Neuronal stem cell (in vitro differentiated cells): ENCODE results near the gene SETDB1. TPM values are rescaled to one million over a fixed set of nuclear protein-coding genes. Genes with fewer than 3 reads are reported as not detected.
"Not testable (repeated sequence)": the region's sequence is repeated elsewhere in the genome, so short reads cannot be mapped to it uniquely, and the experiment has no call there.

ENCODE experiments used
- DNase-seq: peaks from one replicate; pipeline ENCODE4 v3.0.0-alpha.2; 2013; ENCODE audit warnings: low spot score
- H2AFZ ChIP-seq: one replicate; pipeline ENCODE4 v1.6.1; 2013; ENCODE audit warnings: mild to moderate bottlenecking, low read length, inconsistent platforms
- H2AK5ac ChIP-seq: 2 replicates; pipeline ENCODE4 v1.6.1; 2013; ENCODE audit warnings: low read depth, mild to moderate bottlenecking, inconsistent platforms, low read length, moderate library complexity, mixed read lengths
- H2BK120ac ChIP-seq: 2 replicates; pipeline ENCODE4 v1.6.1; 2013; ENCODE audit warnings: low read depth, mild to moderate bottlenecking, inconsistent platforms, low read length, moderate library complexity, mixed read lengths
- H2BK12ac ChIP-seq: one replicate; pipeline ENCODE4 v1.6.1; 2013; ENCODE audit warnings: low read length, inconsistent platforms
- H2BK15ac ChIP-seq: 2 replicates; pipeline ENCODE4 v1.6.1; 2013; ENCODE audit warnings: mild to moderate bottlenecking, low read length, inconsistent platforms, mixed read lengths
- H2BK5ac ChIP-seq: one replicate; pipeline ENCODE4 v1.6.1; 2013; ENCODE audit warnings: inconsistent platforms, mild to moderate bottlenecking, low read length, moderate library complexity
- H3K14ac ChIP-seq: one replicate; pipeline ENCODE4 v1.6.1; 2013; ENCODE audit warnings: low read length, inconsistent platforms
- H3K18ac ChIP-seq: 2 replicates; pipeline ENCODE4 v1.6.1; 2013; ENCODE audit warnings: low read length, inconsistent platforms
- H3K23ac ChIP-seq: 2 replicates; pipeline ENCODE4 v1.6.1; 2013; ENCODE audit warnings: low read depth, mild to moderate bottlenecking, mixed read lengths, low read length, inconsistent platforms; ENCODE audit not compliant: poor library complexity
- H3K27ac ChIP-seq: replicated peaks from 3 replicates; pipeline ENCODE4 v1.5.1; 2013; ENCODE audit warnings: low read length, inconsistent platforms
- H3K27me3 ChIP-seq, 3 experiments: 2 replicates each; pipeline ENCODE4 v1.6.1; 2013; ENCODE audit warnings: low read length in 3 of 3, mild to moderate bottlenecking in 2 of 3, inconsistent platforms in 1 of 3, low read depth in 1 of 3, mixed read lengths in 1 of 3, moderate library complexity in 1 of 3; ENCODE audit not compliant: control insufficient read depth in 3 of 3, insufficient read depth in 3 of 3
- H3K36me3 ChIP-seq, 2 donors: replicated peaks in 1 of 2; 2 replicates each; pipeline ENCODE4 v1.6.1; 2013; ENCODE audit warnings: low read length in 2 of 2; ENCODE audit not compliant: control insufficient read depth in 2 of 2, insufficient read depth in 2 of 2
- H3K4ac ChIP-seq: 2 replicates; pipeline ENCODE4 v1.6.1; 2013; ENCODE audit warnings: inconsistent platforms, mild to moderate bottlenecking, low read length, moderate library complexity
- H3K4me1 ChIP-seq, 2 donors: 1 replicate in 1 of 2; 2 replicates in 1 of 2; pipeline ENCODE4 v1.6.1; 2013; ENCODE audit warnings: low read length in 2 of 2, low read depth in 1 of 2; ENCODE audit not compliant: control insufficient read depth in 2 of 2, insufficient read depth in 1 of 2
- H3K4me2 ChIP-seq: one replicate; pipeline ENCODE4 v1.6.1; 2013; ENCODE audit warnings: mild to moderate bottlenecking, low read length, inconsistent platforms; ENCODE audit not compliant: insufficient read depth, poor library complexity, severe bottlenecking
- H3K4me3 ChIP-seq, 2 donors: 2 replicates each; pipeline ENCODE4 v1.5.1; 2013; ENCODE audit warnings: low read length in 2 of 2, mild to moderate bottlenecking in 2 of 2, inconsistent platforms in 1 of 2, moderate library complexity in 1 of 2
- H3K79me1 ChIP-seq: one replicate; pipeline ENCODE4 v1.6.1; 2013; ENCODE audit warnings: low read depth, mild to moderate bottlenecking, inconsistent platforms, low read length, moderate library complexity
- H3K9ac ChIP-seq: one replicate; pipeline ENCODE4 v1.6.1; 2013; ENCODE audit warnings: mild to moderate bottlenecking, low read depth, low read length, inconsistent platforms; ENCODE audit not compliant: poor library complexity
- H3K9me3 ChIP-seq, 2 donors: replicated peaks in 1 of 2; 2 replicates each; pipeline versions ENCODE3 to v1.6.1; 2013; ENCODE audit warnings: low read length in 2 of 2, mild to moderate bottlenecking in 2 of 2, inconsistent platforms in 1 of 2, low read depth in 1 of 2, mixed read lengths in 1 of 2, moderate library complexity in 1 of 2; ENCODE audit not compliant: control insufficient read depth in 2 of 2, insufficient read depth in 1 of 2
- H4K8ac ChIP-seq: one replicate; pipeline ENCODE4 v1.6.1; 2013; ENCODE audit warnings: low read depth, mild to moderate bottlenecking, inconsistent platforms, low read length, moderate library complexity
- H4K91ac ChIP-seq: one replicate; pipeline ENCODE4 v1.6.1; 2013; ENCODE audit warnings: low read length, low read depth, mild to moderate bottlenecking, inconsistent platforms; ENCODE audit not compliant: poor library complexity
- WGBS, 2 donors: extraction: QIAGEN DNeasy Blood & Tissue Kit; methylation state at CpG; one replicate each; pipeline ENCODE4 v1.1.7; 2013; ENCODE audit warnings: missing lambda C conversion rate in 2 of 2, mixed read lengths in 1 of 2; ENCODE audit not compliant: insufficient read length in 2 of 2, insufficient replicate concordance in 1 of 2; ENCODE audit errors: extremely low coverage in 2 of 2; 5-methylcytosine and 5-hydroxymethylcytosine counted together
- polyA plus RNA-seq, 2 experiments: library from polyadenylated mRNA; stranded (reverse); fragments of 200-250 nt; gene quantifications; one replicate each; pipeline ENCODE4 v1.2.3, GENCODE V29; 2013

The SETDB1 gene
- 27.9 TPM for polyA plus RNA-seq (2013, experiment 1 of 2)
- 26.8 TPM for polyA plus RNA-seq (2013, experiment 2 of 2)

DNA sequence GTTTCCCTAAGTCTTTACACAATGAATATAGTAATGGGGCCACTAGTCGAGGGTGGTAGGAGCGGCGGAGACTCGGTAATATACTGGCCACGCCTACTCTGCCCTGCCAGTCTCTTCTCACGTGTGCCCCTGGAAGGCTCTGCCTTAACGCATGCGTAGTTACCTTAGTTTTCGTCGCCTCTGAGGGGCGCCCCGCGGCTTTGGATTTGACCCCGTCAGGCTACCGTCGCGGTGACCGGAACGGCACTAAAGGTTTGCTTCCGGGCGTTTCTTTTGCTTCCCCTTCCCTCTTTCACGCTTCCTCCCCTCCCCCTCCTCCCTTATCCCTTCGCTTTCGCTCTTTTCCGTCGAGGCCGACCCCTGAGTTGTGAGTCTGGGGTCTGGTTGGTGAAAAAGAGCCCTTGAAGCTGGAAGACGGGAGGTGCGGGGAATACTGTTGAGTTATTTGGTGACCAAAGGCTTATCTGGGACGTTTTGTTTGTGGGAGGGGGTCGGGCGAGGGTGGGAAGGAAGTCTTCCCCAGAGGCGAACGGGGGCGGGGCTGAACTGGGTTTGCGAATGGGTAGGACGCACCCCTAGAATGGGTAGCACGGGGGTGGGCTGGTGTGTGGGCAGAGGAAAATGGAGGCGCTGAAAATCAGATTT is at the start of gene SETDB1:
SETDB1 (plus strand) TSS at position 267 of the 645 bp plus-strand sequence. CDS start 1,352 bp downstream, outside the sequence.
- Histone ChIP-seq H2AFZ (peak within 1 kb of the TSS; percentile 97), H3K4me3 (peak within 1 kb of the TSS; percentile 83), H3K79me1 (no peaks in the 10 kb centered on the region), H3K18ac (peak within 1 kb of the TSS; percentile 94), H3K4ac (no peak within 1 kb of the TSS), H2BK5ac (peak within 1 kb of the TSS; percentile 22), H3K27me3 (no peaks in the 10 kb centered on the region), H2BK15ac (peak within 1 kb of the TSS; percentile 33), H2AK5ac (peak within 1 kb of the TSS; percentile 46), H3K4me1 (peaks cover 0 to 3% of the 10 kb centered on the region in 2 donors), H4K8ac (no peak within 1 kb of the TSS), H3K27ac (peak within 1 kb of the TSS; percentile 90), H4K91ac (no peak within 1 kb of the TSS), H2BK120ac (no peak within 1 kb of the TSS), H3K23ac (no peak within 1 kb of the TSS), H3K4me2 (peak within 1 kb of the TSS; percentile 54), H3K9me3 (peaks cover 0 to 13% of the 10 kb centered on the region in 2 donors), H3K36me3 (peaks cover 10 to 43% of the 10 kb centered on the region in 2 donors), H3K14ac (no peak within 1 kb of the TSS), H2BK12ac (no peak within 1 kb of the TSS), H3K9ac (peak within 1 kb of the TSS; percentile 70)
- no CpG with 5 or more reads among the region's 39 CpGs for WGBS, 2 donors
- DNase-seq = peak; percentile 89

DNA sequence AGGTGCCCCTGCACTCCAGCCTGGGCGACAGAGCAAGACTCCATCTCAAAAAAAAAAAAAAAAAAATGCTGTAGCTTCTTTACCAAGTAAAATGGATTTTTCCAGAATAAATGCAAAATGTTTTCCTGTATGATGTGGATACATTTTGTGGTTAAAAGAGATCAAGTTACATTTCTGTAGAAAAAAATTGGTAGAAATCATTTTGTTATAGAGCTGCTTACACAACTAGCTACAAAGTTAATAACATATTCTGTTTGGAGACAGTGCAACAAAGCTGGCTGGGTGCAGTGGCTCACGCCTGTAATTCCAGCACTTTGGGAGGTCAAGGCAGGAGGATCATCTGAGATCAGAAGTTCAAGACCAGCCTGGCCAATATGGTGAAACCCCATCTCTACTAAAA is 47.2 kb upstream of the SETDB1 start:
- H3K4me2 ChIP-seq, H3K18ac ChIP-seq, DNase-seq, H2AFZ ChIP-seq, H2BK120ac ChIP-seq, H2AK5ac ChIP-seq, H3K36me3 ChIP-seq, H2BK15ac ChIP-seq, H3K14ac ChIP-seq, H3K23ac ChIP-seq, H3K9me3 ChIP-seq, H3K4me3 ChIP-seq, H3K79me1 ChIP-seq, H3K27ac ChIP-seq, H3K27me3 ChIP-seq, H2BK12ac ChIP-seq, H3K4ac ChIP-seq, H3K4me1 ChIP-seq, H4K8ac ChIP-seq, H3K9ac ChIP-seq, H4K91ac ChIP-seq, H2BK5ac ChIP-seq: not testable (repeated sequence)
- no CpG with 5 or more reads among the region's 2 CpGs for WGBS, 2 donors

- H3K36me3 ChIP-seq = no peaks in the 10 kb centered on the region
- no peak overlapping the region for H2BK15ac ChIP-seq
- H2BK12ac ChIP-seq = no peak overlapping the region
- DNase-seq = no peak
- no peaks in the 10 kb centered on the region for H3K9me3 ChIP-seq
- no peak overlapping the region for H3K9ac ChIP-seq
- H3K4me2 ChIP-seq = no peak overlapping the region
- H2BK120ac ChIP-seq = no peak overlapping the region
- H4K8ac ChIP-seq = no peak overlapping the region
- no peak overlapping the region for H3K18ac ChIP-seq
- no peak overlapping the region for H4K91ac ChIP-seq
- no peaks in the 10 kb centered on the region for H3K4me1 ChIP-seq
- no peak overlapping the region for H3K4me3 ChIP-seq
- no CpG with 5 or more reads among the region's 2 CpGs for WGBS, 2 donors
- H2AK5ac ChIP-seq = no peak overlapping the region
- H3K4ac ChIP-seq = no peak overlapping the region
- no peak overlapping the region for H3K14ac ChIP-seq
- no peak overlapping the region for H3K27ac ChIP-seq
- H3K23ac ChIP-seq = no peak overlapping the region
- no peak overlapping the region for H2AFZ ChIP-seq
- no peaks in the 10 kb centered on the region for H3K79me1 ChIP-seq
- no peak overlapping the region for H2BK5ac ChIP-seq
- no peaks in the 10 kb centered on the region for H3K27me3 ChIP-seq
These were observed 44.7 kb upstream of the SETDB1 start for GRCh38 chr1:150881331-150882070.

- not testable (repeated sequence) for H3K9me3 ChIP-seq, H2AK5ac ChIP-seq, H3K4me1 ChIP-seq, H4K91ac ChIP-seq, H3K4me2 ChIP-seq, H2BK120ac ChIP-seq, H3K9ac ChIP-seq, H3K4ac ChIP-seq, H3K36me3 ChIP-seq, DNase-seq, H2BK12ac ChIP-seq, H2BK5ac ChIP-seq, H3K14ac ChIP-seq, H3K18ac ChIP-seq, H3K27me3 ChIP-seq, H3K79me1 ChIP-seq, H3K23ac ChIP-seq, H3K27ac ChIP-seq, H2BK15ac ChIP-seq, H3K4me3 ChIP-seq, H2AFZ ChIP-seq
- peak overlapping the region; percentile 43 for H4K8ac ChIP-seq
- no CpG with 5 or more reads among the region's 5 CpGs for WGBS, 2 donors
These were observed 43.0 kb upstream of the SETDB1 start for GRCh38 chr1:150883121-150883520.
